ENCODE data around the gene AFG1L.

- no peak for TF ChIP-seq CTCF (IDR thresholded peaks at IDR 0.05)
- no peak for TF ChIP-seq POLR2A (IDR thresholded peaks at IDR 0.05)
These were observed 226.8 kb downstream of the AFG1L start for GRCh38 chr6:108521616-108522107.
